ENCODE measurements around the gene SP2.
"Not testable (repeated sequence)": the region's sequence is repeated elsewhere in the genome, so short reads cannot be mapped to it uniquely, and the experiment has no call there.

- TF ChIP-seq CTCF (IDR thresholded peaks at IDR 0.05); EZH2 (IDR thresholded peaks at IDR 0.05; ENCODE audit: borderline replicate concordance, insufficient read depth, low read depth, low read length, poor library complexity, severe bottlenecking): not testable (repeated sequence)
Measured at GRCh38 chr17:47919889-47920288, 23.9 kb downstream of the SP2 start.

Measured in B cell (primary cell).